Measurements from ENCODE around the gene SELENOM.

GRCh38 chr22:31151872-31152271 lies 44.5 kb upstream of the SELENOM start:
- no peak for TF ChIP-seq CTCF (IDR thresholded peaks at IDR 0.05; ENCODE audit: low read depth, low read length, poor library complexity, severe bottlenecking)
- no peak for TF ChIP-seq EZH2phosphoT487 (IDR thresholded peaks at IDR 0.05; ENCODE audit: borderline replicate concordance, low read length)

All from DOHH2 (cell line).